ENCODE data around the gene NUDT3.
A peak's percentile ranks its signal among the peaks of the same experiment; 100 is the strongest.

Gene NUDT3

DNA sequence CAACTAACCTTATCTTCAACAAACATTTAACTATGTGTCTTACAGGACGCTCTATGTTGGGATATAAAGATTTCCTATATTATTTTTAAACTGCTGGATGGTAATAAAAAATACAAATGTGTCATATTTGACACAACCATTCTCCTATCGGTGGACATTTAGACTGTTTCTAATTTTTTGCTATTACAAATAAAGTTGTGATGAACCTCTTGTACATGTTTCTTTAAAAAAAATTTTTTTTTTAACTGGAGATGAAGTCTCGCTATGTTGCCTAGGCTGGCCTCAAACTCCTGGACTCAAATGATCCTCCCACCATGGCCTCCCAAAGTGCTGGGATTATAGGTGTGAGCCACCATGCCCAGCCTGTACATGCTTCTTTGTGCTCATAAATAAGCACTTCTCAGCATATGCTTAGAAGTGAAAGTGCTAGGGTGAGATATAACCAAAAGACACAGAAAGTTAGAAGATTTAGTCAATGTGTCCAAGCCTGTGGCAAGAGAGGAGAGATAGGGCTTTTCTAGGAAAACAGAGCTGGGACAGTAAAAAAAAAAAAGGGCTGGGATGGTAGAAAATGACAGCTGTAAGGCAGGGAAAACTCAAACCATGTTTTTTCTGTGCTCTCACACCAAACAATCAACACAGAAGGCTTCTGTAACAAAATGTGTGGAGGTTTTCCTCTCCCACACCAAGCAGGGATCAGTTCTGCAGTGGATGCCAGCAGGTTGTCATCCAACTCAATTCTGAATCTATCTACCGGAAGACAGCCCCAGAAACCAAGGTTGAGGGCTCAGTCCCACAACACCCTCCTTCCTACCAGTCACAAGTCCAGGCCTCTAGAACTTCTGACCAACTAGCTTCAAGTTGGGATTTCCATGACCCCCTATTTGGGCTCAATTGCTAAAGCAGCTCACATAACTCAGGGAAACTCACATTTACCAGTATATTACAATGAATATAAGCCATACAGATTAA, 73.7 kb downstream of the NUDT3 start:
- no peak for DNase-seq

DNA sequence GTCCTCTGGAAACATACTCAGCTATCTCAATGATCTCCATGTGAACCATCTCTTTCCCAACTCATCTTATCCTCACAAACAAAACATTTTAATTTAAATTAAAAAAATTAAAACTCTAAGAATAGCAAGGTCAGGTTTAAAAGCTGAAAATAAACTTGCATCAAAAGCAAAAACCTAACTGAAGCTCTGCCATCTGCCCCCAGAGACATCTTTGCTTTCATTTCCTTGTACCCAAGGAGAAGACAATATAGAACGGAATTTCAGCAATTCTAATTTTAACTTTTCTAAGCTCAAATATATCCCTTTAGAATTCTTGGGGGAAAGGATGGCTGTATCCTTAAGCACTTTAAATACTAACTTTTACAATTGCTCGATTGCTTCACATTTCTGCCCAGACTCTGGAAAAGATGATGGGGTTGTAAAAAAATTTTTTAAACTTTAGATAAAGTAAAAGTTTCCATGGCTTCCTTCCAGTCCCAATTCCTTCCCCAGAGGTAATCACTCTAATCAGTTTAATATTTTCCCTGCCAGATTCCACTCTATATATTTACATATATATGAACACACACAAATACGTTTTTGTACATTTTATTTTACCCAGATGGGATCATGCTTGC, 74.5 kb downstream of the NUDT3 start:
- DNase-seq, result no peak

DNA sequence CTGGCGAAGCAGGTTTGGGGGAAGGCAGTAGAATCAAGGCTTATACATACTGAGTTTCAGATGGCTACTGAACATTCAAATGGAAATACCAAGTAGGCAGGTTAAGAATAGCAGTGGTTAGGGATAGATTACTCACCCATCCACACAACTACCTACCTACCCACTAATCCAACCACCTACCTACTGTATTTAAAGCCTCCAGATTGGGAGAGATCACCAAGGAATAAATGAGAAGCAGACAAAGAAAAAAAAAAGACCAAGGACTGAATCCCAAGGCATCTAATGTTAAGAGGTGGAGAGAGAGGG, 75.3 kb downstream of the NUDT3 start:
- DNase-seq, result no peak

DNA sequence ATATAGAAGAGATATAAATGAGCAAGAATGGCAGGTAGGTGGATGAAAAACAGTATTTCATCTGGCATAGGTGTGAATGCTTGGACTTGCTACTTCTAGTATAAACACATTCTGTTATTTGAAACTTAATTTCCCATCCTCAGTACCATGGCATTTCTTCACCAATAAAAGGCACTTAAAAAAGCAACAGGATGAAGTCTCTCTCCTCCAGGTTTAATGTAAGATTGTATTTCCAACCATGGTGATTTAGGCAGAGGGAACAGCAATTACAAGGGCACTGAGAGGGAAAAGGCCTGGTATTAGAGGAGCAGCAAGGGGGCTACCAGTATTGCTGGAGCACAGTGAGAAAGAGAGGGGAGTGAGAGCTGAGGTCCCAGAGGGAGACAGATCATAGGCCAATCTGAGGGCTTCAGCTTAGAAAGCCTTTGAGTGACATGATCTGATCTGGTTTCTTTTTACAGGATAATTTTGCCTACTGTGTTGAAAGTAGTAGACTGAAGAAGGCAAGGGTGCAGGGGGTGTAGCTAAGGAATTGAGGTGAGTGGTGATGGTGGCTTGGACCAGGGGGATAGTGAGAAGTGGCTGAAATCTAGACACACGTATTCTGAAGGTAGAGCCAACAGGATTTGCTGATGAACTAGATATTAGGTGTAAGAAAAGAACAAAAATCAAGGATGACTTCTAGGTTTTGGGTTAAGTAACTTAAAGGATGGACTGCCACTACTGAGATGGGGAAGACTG, 75.9 kb downstream of the NUDT3 start:
- no peak for DNase-seq

DNA sequence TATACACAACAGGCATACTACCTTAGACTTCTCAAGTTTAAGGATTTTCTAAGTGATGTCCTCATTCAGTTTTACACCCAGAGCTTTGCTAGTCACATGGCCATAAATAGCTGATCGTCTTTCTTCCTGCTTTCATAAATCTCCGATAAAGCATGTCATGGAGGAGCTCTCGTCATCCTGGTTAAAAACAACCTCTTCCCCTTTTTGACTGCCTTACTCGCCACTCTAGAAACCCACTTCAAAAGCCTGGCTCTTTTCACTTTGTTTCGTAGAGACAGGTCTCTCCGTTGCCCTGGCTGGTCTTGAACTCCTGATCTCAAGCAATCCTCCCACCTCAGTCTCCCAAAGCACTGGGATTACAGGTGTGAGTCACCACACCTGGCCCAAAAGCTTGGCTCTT, 76.7 kb downstream of the NUDT3 start:
- peak; percentile 37 for DNase-seq

DNA sequence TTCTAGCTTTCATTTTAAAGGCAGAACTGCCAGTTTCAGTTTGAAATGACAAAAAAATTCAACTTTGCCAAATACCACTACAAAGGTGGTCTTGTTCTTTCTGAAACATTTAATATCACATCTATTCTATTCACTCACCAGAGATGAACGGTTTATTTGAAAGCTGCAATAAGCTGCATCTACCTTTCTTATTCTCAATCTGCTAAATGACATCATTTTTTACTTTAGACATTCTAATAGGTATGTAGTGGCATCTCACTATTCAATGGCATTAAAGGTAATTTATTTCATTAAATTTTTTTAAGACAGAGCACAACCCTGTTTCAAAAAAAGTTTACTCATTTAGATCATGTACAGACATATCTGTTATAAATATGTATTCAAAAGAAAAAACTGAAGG, 77.2 kb downstream of the NUDT3 start:
- DNase-seq, result no peak

DNA sequence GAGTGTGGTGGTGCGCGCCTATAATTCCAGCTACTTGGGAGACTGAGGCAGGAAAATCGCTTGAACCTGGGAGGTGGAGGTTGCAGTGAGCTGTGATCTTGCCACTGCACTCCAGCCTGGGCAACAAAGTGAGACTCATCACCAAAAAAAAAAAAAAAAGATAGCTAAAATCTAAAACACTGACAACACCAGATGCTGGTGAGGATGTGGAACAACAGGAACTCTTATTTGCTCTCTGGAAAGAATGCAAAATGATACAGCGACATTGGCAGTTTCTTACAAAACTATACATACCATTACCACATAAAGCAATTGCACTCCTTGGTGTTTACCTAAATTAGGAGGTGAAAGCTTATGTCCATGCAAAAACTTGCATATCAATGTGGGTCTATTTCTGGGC, 80.2 kb downstream of the NUDT3 start:
- DNase-seq, result no peak

DNA sequence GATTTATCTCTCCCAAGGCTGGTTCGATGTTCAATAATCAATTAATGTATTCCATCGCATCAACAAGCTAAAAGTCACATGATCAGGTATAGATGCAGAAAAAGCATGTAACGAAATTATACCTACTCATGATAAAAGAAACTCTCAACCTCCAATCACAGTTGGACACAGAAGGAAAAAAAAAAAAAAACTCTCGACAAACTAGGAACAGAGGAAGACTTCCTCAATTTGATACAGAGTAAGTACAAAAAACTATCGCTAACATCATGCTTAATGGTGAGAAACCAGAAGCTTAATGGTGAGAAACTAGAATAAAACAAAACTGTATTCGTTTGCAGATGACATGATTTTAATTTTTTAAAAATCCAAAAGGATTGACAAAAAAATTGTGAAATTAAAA, 81.7 kb downstream of the NUDT3 start:
- no peak for DNase-seq

DNA sequence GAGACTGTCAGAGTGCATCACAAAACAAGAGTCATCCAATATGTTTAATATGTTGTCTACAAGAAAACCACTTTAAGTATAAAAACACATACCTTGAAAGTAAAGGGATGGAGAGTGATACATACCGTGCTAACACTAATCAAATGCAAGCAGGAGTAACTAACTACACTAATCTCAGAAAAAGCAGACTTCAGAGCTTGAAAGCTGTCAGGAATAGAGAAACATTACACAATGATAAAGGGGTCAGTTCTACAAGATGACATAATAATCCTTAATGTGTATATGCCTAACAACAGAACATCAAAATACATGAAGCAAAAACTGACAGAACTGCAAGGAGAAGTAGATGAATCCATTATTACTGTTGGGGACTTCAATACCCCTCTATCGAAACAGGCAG, 84.0 kb downstream of the NUDT3 start:
- DNase-seq, result no peak

DNA sequence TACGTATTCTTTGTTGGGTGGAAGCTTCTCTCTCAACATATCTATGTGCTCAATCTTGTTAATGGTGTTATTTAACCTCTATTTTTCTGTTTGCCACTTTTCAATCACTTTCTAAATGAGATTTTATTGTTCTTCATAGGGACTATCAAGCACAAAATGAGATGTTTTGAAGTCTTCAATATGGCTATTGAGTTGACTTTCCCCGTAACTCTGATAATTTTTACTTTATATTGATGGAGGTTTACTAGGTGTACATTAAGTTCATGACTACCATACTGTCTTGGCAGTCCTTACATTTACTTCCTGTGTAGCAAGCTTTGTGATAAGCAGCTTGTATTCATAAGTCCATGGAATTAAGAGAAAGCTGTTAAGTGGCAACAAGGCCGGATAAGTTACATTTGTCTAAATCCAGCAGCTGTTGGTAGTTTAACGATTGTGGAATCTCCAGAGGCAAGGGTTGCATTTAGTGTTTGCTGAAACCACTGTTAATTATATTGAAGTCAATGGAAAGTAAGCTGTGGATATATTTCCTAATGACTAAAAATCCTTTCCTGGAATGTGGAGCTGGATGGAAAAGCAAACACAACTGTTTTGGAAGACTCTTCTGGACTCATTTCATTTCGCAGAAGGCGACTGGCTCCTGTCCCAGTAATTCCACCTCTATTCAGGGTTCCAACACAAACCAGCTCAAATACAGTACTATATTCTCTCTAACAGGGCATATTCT, 86.3 kb downstream of the NUDT3 start:
- DNase-seq, result no peak

DNA sequence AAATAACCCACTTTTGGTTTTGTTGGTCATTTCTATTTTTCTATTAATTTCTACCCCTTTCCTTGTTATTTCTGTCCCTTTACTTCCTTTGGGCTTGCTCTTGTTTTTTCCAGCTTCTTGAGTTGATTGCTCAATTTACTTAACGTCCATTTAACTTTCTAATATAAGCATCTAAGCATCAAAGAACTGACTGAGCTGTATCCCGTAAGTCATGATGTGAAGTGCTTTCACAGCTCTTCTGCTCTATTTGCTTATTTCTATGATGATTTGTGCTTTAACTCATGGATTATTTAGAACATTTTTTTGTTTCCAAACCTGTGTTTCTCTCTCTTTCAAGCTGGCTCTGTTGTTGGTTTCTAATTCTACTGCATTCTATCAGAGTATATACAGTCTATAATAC, 87.0 kb downstream of the NUDT3 start:
- no peak for DNase-seq

DNA sequence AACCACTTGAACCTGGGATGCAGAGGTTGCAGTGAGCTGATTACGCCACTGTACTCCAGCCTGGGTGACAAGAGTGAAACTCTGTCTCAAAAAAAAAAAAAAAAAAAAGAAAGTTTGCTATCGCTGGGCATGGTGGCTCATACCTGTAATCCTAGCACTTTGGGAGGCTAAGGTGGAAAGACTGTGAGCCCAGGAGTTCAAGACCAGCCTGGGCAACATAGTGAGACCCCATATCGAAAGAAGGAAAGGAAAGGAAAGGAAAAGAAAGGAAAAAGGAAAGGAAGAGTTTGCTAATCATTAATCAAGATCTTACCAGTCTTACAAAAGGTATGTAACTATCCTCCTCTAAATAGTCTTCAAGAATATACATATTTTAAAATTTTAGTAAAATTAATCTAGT, 88.3 kb downstream of the NUDT3 start:
- no peak for DNase-seq

DNA sequence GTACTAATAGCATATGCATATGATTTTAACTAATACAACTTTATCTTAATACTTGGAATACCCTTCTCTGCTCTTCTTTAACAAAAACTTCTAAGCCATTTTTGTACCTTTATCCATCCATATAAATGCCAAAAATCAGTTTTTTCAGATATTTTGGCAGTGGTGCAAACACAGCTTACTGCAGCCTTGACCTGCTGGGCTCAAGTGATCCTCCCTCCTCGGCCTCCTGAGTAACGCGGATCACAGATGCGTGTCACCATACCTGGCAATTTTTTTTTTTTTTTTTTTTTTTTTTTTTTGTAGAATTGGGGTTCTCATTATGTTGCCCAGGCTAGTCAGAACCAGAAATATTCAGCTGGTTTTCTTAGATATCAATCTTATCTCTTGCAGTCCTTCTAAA, 89.5 kb downstream of the NUDT3 start:
- DNase-seq, result no peak

DNA sequence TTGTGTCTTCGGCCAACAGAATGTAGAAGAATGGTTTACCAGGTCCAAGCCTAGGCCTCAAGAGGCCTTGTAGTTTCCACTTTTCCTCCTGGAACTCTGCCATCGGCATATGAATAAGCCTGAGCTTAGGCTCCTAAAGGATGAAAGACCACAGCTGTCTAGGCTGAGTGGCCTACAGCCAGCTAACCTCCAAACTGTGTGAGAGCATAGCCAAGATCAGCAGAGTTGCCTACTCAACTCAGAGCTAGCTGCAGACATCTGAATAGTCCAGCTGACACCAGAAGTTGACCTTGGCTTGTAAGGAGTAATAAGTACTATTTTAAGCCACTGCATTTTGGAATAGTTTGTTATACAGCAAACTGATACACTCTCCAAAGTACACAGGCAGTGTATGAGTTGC, 91.1 kb downstream of the NUDT3 start:
- no peak for DNase-seq

DNA sequence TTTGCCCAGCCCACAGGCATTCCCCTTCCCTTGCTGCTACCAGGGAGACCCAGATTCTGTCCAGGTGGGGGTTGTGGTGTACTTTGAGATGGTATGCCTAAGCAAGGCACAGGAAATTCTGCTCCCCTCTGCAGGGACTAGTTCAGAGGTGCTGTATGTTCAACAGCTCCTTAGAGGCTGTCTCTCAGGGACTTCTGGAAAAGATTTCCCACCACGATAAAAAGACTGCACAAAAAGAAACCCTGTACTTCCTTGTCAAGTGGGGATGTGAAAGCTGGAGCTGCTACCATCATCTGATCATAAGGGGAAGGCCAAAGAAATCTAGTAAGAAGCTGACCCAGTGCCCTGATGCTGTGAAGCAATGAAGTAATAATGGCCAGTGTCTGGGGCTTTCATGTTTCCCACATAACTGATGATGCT, 92.1 kb downstream of the NUDT3 start:
- DNase-seq, result no peak

DNA sequence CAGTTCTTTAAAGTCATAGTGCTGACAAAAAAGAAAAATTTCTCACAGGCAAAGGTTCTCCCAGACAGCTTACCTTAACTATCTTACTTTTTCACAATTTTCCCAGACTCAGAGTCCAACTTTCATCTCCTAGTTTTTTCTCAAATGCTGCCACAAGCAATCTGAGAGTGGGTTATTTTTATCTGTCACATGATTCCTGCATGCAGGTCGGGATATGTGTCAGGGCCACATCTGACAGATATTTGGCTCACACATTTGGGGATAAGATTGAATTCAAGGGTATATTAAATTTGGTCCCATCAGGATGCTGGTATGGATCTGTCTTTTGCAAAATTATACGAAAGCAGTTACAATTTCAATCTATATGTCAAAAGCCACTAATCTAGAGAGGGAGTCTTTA, 93.5 kb downstream of the NUDT3 start:
- no peak for DNase-seq

DNA sequence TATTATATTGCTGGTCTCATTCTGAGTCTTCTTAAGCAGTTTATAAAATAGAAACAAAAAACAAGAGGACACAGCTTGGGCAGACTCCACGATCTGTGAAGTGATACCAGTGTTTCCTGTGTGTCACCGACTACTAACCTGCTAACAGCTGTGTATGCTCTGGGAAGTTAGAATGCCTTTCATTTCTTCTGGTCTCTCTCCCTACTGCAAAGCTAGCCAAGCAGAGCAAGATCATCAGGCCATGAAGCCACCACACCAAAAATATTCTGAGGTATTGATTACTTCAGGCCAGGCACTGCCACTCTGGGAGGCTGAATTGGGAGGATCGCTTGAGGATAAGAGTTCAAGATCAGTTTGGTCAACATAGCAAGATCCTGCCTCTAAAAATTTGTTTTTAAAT, 96.7 kb downstream of the NUDT3 start:
- no peak for DNase-seq

DNA sequence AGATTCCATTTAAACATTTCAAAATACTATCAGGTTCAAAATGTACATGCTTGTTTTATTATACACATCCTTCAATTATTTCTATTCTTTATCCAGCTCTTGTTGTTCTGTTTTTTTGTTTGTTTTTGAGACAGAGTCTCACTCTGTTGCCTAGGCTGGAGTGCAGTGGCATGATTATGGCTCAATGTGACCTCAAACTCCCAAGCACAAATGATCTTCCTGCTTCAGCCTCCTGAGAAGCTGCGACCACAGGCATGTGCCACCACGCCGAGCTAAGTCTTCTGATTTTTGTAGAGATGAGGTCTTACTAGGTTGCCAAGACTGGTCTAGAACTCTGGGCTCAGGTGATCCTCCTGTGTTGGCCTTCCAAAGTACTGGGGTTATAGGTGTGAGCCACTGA, 99.5 kb downstream of the NUDT3 start:
- DNase-seq, result no peak

DNA sequence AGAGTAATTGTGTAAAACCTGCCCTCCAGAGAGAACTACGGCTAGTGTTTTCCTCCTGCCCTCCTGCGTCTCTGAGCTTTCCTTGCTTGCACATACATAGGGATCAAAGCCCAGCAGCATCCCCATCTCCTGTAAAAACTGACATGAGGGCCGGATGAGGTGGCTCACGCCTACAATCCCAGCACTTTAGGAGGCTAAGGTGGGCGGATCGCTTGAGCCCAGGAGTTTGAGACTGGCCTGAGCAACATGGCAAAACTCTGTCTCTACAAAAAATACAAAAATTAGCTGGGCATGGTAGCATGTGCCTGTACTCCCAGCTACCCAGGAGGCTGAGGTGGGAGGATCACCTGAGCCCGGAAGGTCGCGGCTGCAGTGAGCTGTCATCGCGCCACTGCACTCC, 103.3 kb downstream of the NUDT3 start:
- DNase-seq, result no peak

DNA sequence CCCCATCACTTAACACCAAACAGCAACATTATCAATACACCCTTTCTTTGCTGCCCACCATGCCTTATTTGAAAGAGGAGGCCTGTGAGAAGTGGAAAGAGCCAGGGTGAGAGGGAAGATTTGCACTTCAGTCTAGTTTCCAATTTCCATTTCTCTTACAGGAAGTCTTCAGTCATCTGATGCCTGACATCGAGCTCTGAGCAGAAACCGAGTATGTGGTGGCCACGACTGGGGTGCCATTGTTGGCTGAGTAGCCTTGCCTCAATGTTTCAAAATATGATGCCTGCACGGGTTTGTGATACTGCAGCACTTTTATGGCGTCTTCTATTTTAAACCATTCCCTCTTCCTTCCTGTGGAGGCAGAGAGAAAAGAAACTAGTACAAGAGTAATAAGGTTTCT, 103.9 kb downstream of the NUDT3 start:
- DNase-seq, result no peak

DNA sequence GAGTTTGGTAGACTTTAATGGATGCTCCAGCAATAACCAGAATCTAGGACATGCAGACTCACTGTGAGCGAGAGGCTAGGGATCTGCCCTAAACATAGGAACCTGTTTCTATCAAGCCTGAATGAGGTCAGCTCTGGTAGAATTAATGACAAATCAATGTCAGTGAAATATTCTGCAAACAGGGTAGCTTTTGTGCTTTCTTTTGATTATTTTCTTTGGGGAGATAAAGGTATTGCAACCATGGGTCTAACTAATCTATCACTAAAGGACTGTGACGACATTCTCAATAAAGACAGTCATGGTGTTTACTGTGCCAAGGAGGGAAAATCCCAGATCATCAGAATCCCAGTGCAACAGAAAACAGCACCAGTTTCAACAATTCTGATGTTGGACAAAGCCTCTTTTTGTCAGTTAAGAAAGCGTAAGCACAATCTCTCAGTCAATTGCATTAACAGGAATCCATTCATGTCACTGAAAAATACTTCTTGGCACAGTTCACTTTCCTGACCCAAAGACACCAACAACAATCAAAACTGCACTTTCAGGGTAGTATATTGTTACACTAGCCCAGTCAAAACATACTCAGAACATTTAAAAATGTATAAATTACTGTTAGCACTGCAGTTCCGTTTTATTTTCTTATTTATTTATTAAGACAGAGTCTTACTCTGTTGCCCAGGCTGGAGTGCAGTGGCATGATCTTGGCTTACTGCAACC, 106.9 kb downstream of the NUDT3 start:
- no peak for DNase-seq

DNA sequence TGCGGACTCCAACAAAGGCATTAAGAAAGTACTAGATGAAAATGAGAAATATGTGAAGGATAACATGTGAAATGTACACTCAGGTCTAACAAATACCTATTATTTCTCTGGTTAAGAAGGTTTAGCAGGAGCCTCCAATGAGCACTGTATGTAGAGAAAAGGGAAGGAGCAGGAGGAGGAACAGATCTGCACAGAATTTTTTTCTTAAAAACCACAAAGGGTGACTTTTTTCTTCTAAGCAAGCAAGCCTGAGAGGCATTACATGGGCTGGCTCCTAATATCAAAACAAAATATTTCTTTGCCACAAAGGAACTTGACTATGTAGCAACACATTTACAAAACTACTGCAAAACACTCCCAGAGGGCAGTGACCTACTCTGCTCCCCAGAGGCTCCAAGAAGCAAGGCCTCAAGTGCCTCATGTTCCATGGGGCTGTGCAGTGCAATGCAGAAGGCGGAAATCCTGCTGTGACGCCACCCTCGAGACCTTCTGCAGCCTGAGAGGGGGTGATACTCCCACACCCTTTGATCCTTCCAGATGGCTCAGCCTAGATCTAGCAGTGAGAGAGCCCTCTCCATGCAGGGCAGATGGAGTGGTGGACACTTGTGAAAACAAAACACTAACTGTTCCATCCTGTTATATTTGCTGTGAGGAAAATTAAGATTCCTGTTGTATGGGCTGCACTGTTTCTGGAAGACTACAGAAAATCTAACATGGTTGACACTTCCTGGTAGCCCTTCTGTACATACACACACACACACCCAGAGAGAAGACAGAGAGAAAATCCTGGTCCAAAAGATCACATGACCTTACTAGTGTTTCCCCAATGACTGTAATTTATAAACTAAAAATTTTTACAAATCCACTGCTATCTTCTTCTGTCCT, 107.7 kb downstream of the NUDT3 start:
- peak; percentile 18 for DNase-seq
